ENCODE results near the gene ZWILCH.
"Not testable (repeated sequence)": the region's sequence is repeated elsewhere in the genome, so short reads cannot be mapped to it uniquely, and the experiment has no call there.

Gene ZWILCH

DNA sequence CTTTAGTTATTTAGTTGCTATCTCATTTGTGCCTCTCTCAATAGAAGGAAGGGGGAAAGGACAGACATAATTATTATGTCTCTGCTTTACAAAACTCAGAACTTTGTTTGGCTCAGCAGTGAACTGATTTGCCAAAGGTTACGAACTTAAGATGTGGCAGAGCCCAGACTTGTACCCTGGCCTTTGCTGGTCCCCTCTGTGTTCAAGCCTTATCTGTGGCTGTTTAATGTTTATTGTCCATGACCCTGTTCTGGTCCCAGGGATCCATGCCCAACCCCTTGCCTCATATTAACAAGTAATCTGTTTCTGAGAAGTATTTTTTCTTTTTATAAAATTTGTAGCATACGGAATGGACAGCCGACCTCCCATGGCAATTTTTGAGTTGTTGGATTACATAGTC, 18.2 kb upstream of the ZWILCH start:
- H3K4me3 ChIP-seq (ENCODE audit: low read depth, low read length): no peak overlapping the region

- H3K4me3 ChIP-seq (ENCODE audit: low read depth, low read length): no peak overlapping the region
These were observed 16.6 kb upstream of the ZWILCH start for GRCh38 chr15:66488525-66488924.

- H3K4me3 ChIP-seq (ENCODE audit: low read depth, low read length): no peak overlapping the region
These were observed 15.8 kb upstream of the ZWILCH start for GRCh38 chr15:66489179-66489791.

DNA sequence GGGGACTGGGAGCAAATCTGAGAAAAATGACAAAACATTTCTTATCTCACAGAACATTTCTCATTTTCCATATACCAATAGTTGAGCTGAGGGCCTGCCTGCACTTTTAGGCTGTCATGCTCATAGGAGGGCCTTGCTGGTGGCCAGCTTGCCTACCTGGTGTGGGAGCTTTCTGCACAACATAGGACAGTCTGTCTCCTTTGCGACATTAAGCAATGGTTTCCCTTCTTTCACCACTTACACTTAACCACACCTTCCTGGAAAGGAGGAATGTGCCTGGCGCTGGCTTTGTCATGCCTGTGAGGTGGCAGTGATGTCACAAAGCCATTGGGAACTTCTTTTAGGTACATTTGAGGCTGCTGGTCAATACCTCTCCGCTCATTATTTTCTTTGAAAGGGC, 13.3 kb upstream of the ZWILCH start:
- no peak overlapping the region for H3K4me3 ChIP-seq (ENCODE audit: low read depth, low read length)

GRCh38 chr15:66494262-66494661, 10.9 kb upstream of the ZWILCH start:
- no peak overlapping the region for H3K4me3 ChIP-seq (ENCODE audit: low read depth, low read length)

DNA sequence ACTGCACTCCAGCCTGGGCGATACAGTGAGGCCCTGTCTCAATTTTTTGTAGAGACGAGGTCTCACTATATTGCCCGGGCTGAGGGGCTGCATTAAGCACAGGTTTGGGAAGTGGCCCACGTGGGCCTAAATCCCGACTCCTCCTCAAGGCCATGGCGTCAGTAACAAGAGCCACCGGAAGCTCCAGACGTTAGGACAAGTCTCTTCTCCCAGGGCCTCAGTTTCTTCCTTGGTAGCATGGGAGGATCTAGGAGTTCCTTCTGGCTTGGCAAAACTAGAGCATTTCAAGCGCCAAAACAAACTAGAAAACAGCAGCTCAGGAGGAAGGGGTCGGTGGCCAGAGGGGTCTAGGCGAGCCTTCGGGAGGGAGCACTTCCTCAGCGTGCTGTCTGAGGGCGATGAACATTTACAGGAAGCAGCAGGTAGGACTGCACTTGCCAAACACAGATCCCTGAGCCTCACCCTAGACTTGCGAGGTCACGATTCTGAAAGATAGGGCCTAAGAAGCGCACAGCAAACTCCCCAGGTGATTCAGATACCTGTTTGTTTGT, 8.1 kb upstream of the ZWILCH start:
- peak overlapping the region; percentile 83 for H3K4me3 ChIP-seq (ENCODE audit: low read depth, low read length)

DNA sequence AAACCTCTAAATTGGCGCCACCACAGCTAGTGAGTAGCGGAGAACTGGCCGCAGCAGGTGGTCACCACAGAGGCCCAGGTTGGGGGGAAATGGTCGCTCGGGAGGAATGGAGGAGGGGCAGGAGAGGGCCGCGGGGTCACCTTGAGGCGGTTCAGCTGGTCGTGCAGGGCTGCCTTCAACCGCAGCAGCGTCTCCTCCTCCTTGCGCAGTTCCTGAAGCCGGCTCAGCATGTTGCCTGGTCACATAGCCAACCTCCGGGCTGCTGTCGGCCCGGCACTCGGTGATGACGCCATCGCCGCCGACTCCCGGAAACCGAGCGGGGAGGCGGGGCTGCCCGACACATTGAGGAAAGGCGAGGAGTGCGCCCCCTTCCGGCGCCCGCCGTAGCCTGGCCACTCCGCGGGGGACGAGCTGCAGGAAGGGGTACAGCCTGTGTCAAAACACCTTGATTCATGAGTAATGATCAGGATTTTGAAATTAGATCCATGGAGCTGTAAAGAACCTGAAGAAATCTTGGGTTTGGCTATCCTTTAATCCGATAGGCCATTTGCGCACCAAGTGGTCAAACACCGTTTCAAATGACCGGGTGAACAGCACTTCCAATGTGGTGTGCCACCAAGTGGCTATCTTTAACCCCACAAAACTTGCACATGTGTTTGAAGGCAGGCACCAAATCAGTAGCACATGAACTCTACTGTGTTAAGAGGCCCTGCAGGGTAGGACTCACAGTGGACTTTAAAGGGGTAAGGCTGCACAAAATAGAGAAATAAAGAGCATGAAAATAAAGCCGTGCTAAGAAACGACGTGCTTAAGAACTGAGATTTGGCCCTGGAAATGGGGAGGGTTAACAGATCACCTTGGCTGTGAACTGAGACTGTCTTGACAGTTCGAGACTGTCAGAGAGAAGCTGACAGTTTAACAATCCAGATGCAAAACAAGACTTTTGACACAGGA, 7.3 kb upstream of the ZWILCH start, which contains the start of gene SNAPC5:
SNAPC5 (minus strand) TSS at position 261 of the 954 bp plus-strand sequence; CDS start at position 230, 31 bp downstream.
- peak within 1 kb of the TSS; percentile 83 for H3K4me3 ChIP-seq (ENCODE audit: low read depth, low read length)

DNA sequence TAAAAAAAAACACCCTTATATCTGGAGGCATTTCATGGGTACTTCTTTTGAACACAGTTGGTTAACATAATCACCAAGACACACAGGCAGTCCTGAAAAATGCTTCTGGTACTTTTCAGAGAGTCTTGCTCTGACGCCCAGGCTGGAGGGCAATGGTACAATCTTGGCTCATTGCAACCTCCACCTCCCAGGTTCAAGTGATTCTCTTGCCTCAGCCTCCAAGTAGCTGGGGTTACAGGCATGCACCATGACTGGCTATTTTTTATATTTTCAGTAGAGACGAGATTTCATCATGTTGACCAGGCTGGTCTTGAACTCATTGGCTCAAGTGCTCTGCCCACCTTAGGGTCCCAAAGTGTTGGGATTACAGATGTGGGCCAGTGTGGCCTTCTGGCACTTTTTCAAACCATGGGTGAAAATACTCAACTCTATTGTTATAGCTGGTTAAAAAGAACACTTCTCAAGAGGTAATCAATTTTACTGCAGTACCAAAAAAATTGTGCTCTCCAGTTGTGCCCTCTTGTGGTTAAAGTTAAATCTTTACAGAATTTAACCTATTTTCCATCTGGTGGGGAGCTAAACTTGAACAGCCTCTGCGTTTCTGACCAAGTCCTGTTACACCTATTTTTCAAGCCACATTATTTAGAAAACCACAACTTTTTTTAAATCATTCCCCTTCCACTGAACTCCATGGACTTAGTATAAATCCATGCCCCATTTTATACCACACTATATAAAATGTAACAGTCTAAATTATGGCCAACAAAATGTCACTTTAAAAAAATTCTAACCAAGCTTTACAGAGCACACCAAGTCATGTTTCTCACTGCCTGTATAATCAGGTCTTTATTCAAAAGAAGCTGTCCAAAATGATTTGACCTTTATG, 6.4 kb upstream of the ZWILCH start:
- no peak overlapping the region for H3K4me3 ChIP-seq (ENCODE audit: low read depth, low read length)

GRCh38 chr15:66500346-66500745, 4.8 kb upstream of the ZWILCH start:
- H3K4me3 ChIP-seq (ENCODE audit: low read depth, low read length): not testable (repeated sequence)

GRCh38 chr15:66502491-66502890, 2.6 kb upstream of the ZWILCH start:
- peak overlapping the region; percentile 100 for H3K4me3 ChIP-seq (ENCODE audit: low read depth, low read length)

DNA sequence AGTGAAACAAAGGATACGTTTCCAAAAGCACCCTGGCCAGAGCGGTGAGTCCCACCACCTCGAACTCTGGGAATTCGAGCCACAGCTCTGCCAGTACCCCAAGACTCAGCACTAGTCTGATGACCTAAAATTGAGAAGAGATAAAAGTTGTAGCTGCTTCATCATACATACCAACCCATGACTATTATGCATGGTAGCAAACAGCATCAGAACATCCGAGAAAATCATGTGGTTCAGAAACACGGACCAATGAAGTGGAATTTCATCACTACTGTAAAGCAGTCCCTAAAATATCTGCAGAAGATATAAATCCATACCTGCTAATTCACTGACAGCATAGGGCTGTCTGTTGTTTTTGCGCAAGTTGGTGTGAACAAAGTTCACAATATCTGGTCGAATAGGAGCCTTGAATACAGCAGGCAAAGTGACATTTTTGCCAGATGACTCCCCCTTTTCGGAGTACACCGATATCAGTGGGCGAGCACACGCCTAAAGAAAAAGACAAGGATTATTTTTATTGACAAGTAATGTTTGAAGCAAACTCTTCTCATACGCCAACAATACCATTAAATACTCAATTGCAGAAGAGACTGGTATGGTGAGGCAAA, 2.0 kb upstream of the ZWILCH start:
- peak overlapping the region; percentile 100 for H3K4me3 ChIP-seq (ENCODE audit: low read depth, low read length)

- peak overlapping the region; percentile 100 for H3K4me3 ChIP-seq (ENCODE audit: low read depth, low read length)
These were observed 1.2 kb upstream of the ZWILCH start for GRCh38 chr15:66503780-66504562.

DNA sequence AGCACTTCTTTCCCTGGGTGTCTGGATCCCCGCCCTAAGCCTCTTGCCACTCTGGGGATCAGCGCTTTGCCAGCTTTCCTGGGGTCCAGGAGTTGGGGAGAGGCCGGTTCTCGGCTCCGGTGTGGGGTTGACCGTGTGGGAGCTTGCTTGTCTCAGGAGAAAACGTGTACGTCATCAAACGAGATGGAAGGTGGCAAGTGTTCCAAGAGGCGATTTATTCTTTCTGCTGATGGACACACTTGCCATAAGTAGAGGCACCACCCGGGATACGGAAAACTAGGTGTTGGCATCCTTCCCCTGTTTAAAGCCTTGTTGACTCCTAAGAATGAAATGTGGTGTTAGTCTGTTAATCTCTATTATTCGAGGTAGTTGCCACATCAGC, 295 bp downstream of the ZWILCH start:
- H3K4me3 ChIP-seq (ENCODE audit: low read depth, low read length): peak overlapping the region; percentile 100

DNA sequence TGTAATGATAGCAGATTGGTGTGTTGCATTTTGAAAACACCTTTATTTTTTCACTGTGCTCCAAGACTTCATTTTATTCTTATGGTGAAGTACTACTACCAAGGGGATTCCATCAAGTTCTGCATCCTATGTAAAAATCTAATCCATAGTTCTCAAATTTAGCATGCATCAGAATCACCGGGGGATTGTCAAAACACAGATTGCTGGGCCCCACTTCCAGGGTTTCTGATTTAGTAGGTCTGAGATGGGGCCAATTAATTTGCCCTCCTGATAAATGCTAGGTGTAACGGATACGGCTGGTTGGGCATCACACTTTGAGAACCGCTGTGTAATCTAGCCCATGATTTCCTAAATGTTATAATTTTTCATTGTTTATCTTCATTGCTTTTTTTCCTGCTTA, 692 bp downstream of the ZWILCH start:
- peak overlapping the region; percentile 100 for H3K4me3 ChIP-seq (ENCODE audit: low read depth, low read length)

DNA sequence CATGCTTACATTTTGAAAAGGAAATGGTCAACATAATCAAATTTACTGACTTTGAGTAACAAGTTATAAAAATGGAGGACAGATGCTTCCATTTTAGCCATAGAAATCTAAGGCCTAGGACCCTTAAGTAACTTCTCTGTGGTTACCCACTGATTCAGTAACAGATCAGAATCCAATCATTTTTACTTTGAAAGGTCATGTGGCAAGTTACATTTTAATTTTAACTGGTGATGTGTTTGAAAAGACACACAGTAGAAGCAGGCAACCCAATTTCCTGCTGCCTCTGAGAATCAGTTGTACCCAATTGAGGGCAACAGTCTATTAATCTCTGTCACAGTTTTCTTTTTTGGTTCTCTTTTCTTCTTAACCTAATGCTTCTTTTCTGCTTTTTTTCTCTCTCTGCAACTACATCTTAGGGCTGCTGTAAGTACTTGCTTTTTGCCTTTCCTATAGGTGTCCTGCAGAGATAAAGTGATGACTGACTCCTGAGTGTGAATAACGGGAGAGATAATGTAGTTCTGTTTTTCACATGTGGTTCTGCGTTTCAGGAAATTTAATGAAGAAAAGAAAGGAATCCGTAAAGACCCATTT, 3.3 kb downstream of the ZWILCH start:
- H3K4me3 ChIP-seq (ENCODE audit: low read depth, low read length): no peak overlapping the region

DNA sequence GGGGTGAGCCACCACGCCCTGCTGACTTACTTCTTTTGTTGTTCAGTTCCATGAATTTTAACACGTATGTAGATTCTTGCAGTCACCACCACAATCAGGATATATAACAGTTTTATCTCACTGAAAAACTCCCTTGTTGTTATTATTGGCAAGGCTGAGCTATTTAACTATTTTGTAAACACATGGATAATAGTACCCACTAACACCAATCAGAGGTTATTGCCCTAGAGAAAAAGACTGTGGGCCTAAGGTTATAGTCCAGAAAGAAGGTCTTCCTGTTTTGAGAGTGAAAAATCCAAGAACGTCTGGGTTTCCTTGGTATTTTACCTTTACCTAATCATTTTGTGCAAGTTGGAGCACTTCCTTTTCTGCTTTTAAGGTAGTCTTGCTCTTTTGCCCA, 9.5 kb downstream of the ZWILCH start:
- no peak overlapping the region for H3K4me3 ChIP-seq (ENCODE audit: low read depth, low read length)

DNA sequence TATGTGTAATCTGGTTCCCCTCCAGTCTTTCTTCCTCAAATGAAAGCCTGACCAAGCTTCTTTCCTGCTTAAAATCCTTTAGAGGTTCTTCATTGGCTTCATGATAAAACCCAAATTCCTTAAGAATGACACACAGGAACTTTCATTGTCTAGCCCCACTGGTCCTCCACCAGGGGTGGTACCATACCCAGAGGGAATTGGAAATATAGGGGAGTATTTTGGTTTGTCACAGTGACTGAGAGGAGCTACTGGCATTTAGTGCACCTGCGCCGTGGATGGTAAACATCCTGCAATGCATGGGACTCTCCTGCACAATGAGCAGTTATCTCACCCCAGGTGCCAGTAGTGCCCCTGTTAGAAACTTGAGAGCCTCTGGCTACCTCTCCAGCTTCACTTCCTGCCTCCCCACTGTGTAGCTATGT, 10.8 kb downstream of the ZWILCH start:
- H3K4me3 ChIP-seq (ENCODE audit: low read depth, low read length): no peak overlapping the region

DNA sequence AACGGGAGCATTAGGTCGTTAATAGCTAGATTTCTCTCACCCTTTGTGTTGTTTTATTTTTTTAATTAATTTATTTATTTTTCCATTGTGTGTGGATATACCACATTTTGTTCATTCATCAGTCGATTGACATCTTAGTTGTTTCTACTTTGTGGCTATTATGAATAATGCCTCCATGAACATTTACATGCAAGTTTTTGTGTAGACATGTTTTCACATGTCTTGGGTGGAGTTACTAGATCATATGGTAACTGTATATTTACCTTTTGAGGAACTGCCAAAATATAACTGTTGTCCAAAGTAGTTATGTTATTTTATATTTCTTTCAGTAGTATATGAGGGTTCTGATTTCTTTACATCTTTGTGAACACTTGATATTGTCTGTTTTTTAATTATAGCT, 18.8 kb downstream of the ZWILCH start:
- H3K4me3 ChIP-seq (ENCODE audit: low read depth, low read length): no peak overlapping the region

DNA sequence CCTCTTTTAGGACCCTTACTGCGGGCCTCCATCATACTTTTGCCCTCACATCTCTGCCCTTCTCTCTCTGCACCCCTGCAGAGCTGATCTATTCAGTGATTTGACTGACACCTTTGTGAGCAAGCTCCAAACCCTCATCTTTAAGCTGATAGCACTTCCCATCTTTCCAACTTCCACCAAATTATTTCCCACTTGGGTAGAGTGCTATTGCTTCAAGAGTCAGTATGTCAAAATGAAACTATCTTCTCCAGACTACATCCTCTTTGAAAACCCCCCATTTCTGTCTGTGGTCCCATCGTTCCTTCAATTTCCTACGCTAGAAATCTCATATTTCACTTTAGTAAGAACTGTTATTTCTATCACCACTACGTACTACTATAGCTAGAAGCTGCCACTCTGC, 19.7 kb downstream of the ZWILCH start:
- H3K4me3 ChIP-seq (ENCODE audit: low read depth, low read length): no peak overlapping the region

All from iPS-11a (cell line).